T1000 (cell line): ENCODE results near the gene LMBR1L.
"Not testable (repeated sequence)": the region's sequence is repeated elsewhere in the genome, so short reads cannot be mapped to it uniquely, and the experiment has no call there.

Experiments
- DNase-seq: peaks from one replicate; lab custom pipeline; 2025; ENCODE audit warnings: mixed read lengths; lab: John Stamatoyannopoulos, UW

Gene LMBR1L

GRCh38 chr12:49086116-49086515 lies 24.5 kb downstream of the LMBR1L start:
- DNase-seq = no peak

GRCh38 chr12:49084438-49084837 lies 26.2 kb downstream of the LMBR1L start:
- no peak for DNase-seq

GRCh38 chr12:49079793-49080192 lies 30.9 kb downstream of the LMBR1L start:
- DNase-seq = no peak

- DNase-seq = no peak
These were observed 39.7 kb downstream of the LMBR1L start for GRCh38 chr12:49070971-49071370.

- peak; percentile 98 for DNase-seq
These were observed 40.9 kb downstream of the LMBR1L start, which contains the start of gene RHEBL1 for GRCh38 chr12:49069507-49070346. Gene RHEBL1, minus strand, starts transcription at chr12:49069979. Its CDS starts 194 bp downstream, at chr12:49069785.

DNA sequence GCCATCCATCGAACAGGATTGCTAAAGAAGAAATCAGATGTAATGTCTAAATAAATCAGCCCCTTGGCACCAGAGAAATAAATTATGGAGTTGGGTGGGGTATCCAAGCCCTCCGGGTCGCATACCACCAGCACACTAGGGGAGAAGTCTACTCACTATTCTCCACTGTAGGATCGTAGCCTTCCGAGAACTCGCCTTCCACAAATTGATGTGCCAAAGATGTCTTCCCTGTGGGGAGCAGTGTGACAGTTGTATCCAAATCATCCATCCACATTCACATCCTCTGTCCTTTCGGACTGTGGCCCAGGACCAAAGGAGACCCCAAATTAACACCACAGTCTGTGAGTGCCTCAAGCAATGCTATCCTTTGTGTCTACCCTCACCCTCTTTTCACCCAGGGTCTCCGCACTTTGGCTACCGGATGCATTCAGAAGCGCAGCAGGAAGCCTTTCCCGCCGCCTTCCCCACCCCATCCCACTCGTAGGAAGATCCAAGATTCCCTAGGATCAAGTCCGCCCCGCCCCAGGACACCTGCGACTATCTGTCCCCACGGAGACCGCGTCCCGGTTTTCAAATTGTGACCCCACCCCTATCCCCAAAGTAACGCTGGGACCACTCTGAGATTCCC lies 41.7 kb downstream of the LMBR1L start:
- no peak for DNase-seq

DNA sequence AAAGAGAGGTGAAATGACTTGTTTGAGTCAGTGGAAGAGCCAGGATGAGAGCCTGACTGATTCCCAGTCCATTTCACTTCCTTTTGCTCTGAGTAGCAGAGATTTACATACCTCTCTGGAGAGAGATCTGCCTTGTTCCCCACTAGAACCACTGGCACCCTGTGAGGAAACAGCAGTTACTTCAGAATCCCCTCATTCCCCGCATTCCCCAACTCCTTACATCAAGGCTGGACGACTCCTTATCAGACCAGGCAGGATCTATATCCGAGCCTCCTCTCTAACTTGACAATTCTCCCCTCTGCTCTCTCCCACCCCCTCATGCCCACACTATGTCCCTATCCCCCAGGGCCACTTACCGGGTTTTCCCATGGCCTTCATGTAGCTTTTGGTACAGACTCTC lies 44.5 kb downstream of the LMBR1L start:
- no peak for DNase-seq

DNA sequence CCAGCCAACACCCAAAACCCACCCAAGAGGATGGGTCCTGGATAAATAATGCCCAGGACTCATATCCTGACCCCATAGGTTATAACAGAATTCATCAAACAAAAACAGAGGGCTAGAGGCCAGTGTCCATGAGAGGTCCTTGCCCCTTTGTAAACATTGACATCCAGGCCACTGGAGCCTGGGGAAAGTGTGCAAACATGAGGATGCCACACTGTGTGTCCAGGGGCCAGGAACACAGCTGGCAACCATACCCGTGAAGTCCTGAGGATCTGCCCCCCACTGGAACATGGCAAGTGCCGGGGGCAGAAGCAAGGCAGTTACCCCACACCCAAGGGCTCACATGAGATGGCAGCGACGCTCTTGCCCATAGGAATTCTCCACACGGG lies 45.9 kb downstream of the LMBR1L start:
- DNase-seq = no peak

GRCh38 chr12:49061916-49062315 lies 48.7 kb downstream of the LMBR1L start:
- DNase-seq = not testable (repeated sequence)

GRCh38 chr12:49061157-49061650 lies 49.4 kb downstream of the LMBR1L start:
- DNase-seq = no peak

DNA sequence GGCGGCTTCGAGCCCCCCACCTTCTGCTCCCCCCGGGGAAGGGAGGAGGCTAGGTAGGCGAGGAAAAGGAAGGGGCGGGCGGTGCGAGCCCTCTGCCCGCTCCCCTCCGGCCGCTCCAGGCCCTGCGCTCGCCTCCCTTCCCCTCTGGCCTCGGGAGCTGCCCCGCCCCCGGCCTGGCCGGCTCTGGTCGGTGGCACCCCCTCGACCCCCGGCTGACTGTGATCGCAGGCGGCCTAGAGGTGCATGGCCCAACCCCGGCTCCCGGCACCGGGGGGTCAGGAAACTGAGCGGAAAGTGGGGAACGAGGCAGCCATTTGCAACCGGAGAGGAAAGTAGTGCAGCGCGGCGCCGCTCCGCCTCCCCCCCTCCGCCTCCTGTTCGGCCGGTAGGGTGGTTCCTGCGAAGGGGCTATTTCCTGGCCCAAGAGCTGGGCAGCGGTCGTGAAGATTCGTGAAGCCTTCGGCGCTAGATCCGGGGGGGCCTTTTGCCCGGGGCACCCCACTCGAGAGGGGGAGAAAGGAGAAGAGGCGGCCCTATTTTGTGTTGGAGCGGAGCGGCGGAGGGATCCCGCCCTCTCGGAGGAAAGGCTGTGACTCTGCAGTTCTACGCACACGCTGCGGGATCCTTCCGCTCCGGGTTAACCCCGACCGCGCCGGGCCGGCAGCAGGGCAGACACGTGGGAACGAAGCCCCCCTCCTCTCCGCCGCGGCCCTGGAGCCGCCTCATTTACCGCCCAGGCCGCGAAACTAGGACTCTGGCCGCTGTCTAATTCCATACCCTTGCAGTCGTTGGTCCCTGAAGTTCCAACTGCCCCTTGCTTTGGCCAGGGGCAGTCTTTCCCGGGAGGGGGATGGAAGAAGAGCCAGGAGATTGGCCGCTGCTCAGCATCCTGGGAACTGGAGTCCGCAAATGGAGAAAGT lies 50.1 kb downstream of the LMBR1L start, which contains the start of gene KMT2D:
Gene KMT2D, minus strand, starts transcription at position 558 of the 920 bp plus-strand sequence. CDS start 5,470 bp downstream, outside the sequence.
- peak; percentile 95 for DNase-seq

DNA sequence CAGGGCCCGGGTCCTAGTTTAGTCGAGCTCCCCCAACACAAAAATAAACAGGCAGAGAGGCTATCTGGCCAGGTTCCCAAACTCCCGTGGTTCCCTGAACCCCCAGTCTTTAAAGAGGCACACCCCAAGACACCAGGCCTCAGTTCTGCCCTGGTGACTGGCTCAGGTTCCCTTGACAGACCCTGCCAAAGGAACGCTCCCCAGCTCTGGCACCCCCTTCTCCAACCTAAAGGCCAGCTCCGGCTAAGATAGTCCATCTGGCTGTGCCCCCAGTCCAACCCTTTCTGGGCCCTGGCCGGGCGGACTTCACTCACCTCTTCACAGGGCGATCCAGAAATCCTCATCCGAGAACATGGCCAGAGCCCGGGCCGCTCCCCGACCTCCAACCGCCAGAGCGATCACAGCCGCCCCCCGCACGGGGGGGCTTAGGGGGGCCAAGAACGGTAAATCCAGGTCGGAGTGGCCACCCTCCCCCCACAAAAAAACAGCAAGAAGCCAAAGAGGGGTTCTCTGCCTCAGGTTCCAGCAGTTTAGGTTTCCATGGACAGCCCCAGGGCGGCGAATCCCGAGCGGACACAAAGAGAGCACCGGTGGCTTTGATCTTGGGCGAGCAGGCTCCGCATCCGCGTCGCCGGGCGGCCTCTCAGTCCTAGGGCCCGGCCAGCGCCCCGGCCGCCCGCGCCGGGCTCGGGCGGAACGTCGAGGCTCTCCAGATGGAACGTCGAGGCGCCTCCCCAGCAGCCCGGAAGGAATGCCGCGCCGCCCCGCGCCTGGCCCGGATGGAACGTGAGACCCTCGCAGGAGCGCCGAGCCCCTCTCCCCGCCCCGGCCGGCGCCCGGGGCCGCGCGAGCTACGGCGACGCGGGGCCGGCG lies 51.1 kb downstream of the LMBR1L start:
- no peak for DNase-seq

DNA sequence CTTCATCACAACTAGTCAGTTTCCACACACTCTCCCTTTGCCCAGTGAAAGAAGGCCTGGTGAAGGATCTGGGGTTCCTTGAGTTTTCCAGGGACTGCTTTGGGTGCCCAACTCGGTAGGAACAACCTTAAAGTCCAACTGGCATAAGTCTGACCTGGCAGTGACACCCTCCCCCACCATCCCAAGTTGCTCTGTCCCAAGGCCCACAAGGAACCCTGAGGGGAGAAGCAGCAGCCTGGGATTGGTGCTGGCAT lies 51.7 kb downstream of the LMBR1L start:
- DNase-seq = no peak

GRCh38 chr12:49058366-49059044 lies 52.1 kb downstream of the LMBR1L start:
- DNase-seq = no peak

DNA sequence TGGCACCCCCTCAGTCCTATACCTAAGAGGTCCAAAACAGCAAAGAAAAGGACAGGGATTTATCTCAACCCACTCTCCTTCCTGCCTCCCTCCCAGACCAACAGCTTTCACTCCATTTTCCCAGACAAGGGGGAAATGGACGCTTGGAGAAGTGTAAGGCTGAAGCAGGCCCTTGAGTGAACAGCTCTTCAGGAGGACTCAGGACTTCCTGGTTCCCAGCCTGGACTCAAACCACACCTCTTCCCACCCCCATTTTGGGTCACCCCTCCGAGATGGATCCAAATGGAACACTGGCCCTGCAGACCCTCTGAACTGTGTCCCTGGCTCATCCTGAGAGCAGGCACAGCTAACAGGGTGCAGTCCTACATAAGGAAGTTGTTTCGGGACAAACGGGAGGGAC lies 52.8 kb downstream of the LMBR1L start:
- DNase-seq = no peak

DNA sequence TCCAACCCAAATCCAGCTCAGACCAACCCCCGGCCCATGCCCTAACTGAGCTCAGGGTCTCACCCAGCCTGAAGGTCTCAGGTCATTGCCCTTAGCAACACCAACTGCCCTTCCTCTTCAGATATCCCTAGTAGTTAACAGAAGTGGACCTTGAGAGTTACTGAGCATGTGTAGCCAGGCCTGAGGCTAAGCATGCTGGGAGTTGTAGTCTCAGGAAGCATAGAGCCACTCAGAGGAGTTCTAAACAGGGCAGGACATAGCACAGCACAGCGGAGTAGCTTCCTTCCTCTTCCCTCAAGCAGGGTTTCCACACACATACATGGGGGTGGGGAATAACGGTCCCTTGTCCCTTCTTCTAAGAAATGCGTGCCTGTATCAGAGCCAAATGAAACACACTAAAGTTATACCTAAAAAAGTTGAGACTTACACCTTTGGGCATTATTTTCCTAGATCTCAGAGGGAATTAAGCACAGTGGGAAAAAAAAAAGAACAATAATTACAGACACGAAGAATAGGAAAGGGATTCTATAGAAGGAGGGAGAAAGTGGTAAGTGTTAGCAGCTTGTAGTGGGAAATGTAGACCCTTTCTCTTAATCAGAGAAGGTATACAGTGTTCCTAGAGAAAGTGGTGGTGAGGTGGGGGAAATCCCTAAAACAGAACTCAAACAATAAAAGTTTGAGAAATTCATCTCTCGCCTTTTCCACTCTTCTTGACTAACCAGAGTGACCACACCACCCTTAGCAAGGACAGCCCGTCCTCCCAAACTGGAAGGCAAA lies 54.5 kb downstream of the LMBR1L start:
- DNase-seq = no peak

DNA sequence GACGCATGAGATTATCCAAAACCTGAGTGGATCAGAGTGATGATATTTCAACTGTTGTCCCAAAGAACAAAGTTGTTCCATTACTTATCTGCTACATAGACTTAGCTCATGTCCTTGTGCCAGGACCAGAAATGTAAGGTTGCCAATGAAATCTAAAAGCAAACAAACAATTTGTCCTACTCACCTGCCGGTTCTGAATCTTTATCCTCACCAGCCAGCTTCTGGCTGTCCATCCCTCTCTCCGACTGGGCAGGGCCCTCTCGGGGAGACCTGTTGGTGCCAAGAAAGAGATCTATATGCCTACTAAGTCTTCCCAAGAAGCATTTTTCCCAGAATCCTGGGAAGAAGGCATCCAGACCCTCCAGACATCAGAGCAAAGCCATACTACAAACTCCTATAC lies 55.6 kb downstream of the LMBR1L start:
- no peak for DNase-seq

GRCh38 chr12:49054524-49054923 lies 56.1 kb downstream of the LMBR1L start:
- DNase-seq = no peak

DNA sequence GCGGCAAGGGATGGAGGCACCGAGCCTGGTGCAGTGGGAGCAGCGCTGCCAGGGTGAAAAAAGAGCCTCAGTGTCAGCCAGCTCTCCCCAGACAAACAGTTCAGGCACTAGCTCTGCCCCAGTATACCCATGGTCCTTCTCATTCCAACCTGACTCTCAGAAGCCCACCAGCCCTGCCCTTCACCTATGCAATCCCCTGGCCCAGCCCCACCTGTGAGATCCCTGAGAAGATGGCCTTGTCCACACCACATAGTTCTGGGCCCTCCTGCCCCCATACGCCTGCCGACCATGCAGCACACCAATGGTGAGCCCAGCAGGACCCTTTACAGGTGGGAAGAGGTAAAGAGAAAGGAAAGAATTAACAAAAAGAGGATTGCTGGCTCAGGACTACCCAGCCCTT lies 56.6 kb downstream of the LMBR1L start:
- DNase-seq = no peak
